Measurements from ENCODE around the gene IFT27. TPM values are rescaled to one million over a fixed set of nuclear protein-coding genes. Genes with fewer than 3 reads are reported as not detected.

IFT27 gene
- total RNA-seq, 6 experiments from 2014 or later: 14.4 to 22.0 (median 17.5) TPM

DNA sequence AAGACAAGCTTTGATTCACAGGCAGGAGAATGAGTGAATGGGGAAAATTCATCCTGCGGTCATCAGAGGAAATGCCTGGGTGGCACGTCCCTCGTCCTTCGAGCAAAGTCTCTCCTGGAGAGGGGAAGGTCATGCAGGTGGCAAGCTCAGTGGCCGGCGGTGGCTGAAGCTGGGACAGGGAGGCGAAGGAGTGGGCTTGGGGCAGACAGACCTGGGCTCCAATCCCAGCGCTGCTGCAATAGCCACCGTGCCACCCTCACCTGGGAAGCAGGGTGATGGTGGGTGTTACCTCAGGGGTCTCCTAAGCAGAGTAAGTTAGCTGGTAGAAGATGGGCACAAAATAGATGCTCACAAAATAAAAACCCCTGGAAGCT is 49.9 kb downstream of the IFT27 start:
- H3K9me3 Mint-ChIP-seq: no peaks in the 10 kb centered on the region
- H3K36me3 Mint-ChIP-seq (ENCODE audit: low read depth): no peaks in the 10 kb centered on the region
- TF ChIP-seq, protein P1, sequence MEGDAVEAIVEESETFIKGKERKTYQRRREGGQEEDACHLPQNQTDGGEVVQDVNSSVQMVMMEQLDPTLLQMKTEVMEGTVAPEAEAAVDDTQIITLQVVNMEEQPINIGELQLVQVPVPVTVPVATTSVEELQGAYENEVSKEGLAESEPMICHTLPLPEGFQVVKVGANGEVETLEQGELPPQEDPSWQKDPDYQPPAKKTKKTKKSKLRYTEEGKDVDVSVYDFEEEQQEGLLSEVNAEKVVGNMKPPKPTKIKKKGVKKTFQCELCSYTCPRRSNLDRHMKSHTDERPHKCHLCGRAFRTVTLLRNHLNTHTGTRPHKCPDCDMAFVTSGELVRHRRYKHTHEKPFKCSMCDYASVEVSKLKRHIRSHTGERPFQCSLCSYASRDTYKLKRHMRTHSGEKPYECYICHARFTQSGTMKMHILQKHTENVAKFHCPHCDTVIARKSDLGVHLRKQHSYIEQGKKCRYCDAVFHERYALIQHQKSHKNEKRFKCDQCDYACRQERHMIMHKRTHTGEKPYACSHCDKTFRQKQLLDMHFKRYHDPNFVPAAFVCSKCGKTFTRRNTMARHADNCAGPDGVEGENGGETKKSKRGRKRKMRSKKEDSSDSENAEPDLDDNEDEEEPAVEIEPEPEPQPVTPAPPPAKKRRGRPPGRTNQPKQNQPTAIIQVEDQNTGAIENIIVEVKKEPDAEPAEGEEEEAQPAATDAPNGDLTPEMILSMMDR (IDR thresholded peaks at IDR 0.05): no peak
- H3K4me1 Mint-ChIP-seq (ENCODE audit: low read depth): no peaks in the 10 kb centered on the region
- no peak for DNase-seq
- no peak overlapping the region for H3K27ac Mint-ChIP-seq
- no peak overlapping the region for H3K4me3 Mint-ChIP-seq
- H3K27me3 Mint-ChIP-seq (ENCODE audit: insufficient read depth): peaks cover 33% of the 10 kb centered on the region

- H3K36me3 Mint-ChIP-seq (ENCODE audit: low read depth): no peaks in the 10 kb centered on the region
- peaks cover 38% of the 10 kb centered on the region for H3K27me3 Mint-ChIP-seq (ENCODE audit: insufficient read depth)
- no peak for DNase-seq
- no peak overlapping the region for H3K27ac Mint-ChIP-seq
- H3K4me1 Mint-ChIP-seq (ENCODE audit: low read depth): no peaks in the 10 kb centered on the region
- TF ChIP-seq, protein P1 (IDR thresholded peaks at IDR 0.05): no peak
- H3K4me3 Mint-ChIP-seq: no peak overlapping the region
- H3K9me3 Mint-ChIP-seq: no peaks in the 10 kb centered on the region
Observed at GRCh38 chr22:36725366-36726006, 50.4 kb downstream of the IFT27 start.

GRCh38 chr22:36724836-36725235 is 51.1 kb downstream of the IFT27 start:
- TF ChIP-seq, protein P1 (IDR thresholded peaks at IDR 0.05): no peak
- Mint-ChIP-seq H3K4me3 (no peak overlapping the region), H3K27me3 (ENCODE audit: insufficient read depth) (peaks cover 45% of the 10 kb centered on the region), H3K27ac (no peak overlapping the region), H3K36me3 (ENCODE audit: low read depth) (no peaks in the 10 kb centered on the region), H3K4me1 (ENCODE audit: low read depth) (no peaks in the 10 kb centered on the region), H3K9me3 (no peaks in the 10 kb centered on the region)
- no peak for DNase-seq

DNA sequence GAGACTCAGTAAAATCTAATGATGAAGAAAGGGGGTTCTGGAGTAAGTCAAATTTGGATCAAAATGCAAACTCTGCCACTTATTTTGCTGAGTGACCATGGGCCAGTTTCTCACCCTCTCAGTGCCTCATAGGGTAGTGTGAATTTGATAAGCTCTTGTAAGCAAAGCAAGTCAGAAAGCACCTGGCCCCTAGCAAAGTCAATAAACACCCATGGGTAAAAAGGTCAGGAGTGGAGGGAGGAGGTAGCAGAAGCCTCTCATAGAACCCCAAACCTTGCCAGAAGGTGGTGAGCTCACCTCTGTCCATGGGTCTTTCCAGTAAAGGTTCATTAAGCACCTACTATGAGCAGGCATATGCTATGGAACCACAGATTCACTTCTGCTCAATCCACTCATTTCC is 53.9 kb downstream of the IFT27 start:
- TF ChIP-seq, protein P1 (IDR thresholded peaks at IDR 0.05): no peak
- Mint-ChIP-seq H3K36me3 (ENCODE audit: low read depth) (no peaks in the 10 kb centered on the region), H3K27ac (no peak overlapping the region), H3K9me3 (no peaks in the 10 kb centered on the region), H3K4me1 (ENCODE audit: low read depth) (no peaks in the 10 kb centered on the region), H3K4me3 (no peak overlapping the region), H3K27me3 (ENCODE audit: insufficient read depth) (peaks cover 54% of the 10 kb centered on the region)
- no peak for DNase-seq

DNA sequence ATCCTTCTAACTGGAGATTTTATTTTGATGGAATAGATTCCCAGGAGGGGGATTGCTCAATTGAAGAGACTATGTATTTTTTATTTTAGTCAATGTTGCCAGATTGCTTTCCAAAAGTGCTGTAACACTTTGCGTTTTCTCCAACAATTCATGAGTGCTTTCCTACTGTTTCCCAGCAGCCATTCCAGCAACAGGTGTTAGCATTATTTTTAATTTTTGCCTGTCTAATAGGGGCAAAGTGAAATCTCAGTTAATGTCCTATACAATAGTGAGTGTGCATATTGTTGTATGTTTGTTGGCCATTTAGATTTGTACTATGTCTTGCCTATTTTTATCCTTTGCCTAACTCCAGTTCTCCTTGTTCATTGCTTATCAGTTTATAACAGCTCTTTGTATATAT is 60.3 kb downstream of the IFT27 start:
- DNase-seq: no peak
- Mint-ChIP-seq H3K4me3 (no peak overlapping the region), H3K9me3 (no peaks in the 10 kb centered on the region), H3K27me3 (ENCODE audit: insufficient read depth) (peaks cover 48% of the 10 kb centered on the region), H3K27ac (no peak overlapping the region), H3K4me1 (ENCODE audit: low read depth) (no peaks in the 10 kb centered on the region), H3K36me3 (ENCODE audit: low read depth) (no peaks in the 10 kb centered on the region)
- TF ChIP-seq, protein P1 (IDR thresholded peaks at IDR 0.05): no peak

DNA sequence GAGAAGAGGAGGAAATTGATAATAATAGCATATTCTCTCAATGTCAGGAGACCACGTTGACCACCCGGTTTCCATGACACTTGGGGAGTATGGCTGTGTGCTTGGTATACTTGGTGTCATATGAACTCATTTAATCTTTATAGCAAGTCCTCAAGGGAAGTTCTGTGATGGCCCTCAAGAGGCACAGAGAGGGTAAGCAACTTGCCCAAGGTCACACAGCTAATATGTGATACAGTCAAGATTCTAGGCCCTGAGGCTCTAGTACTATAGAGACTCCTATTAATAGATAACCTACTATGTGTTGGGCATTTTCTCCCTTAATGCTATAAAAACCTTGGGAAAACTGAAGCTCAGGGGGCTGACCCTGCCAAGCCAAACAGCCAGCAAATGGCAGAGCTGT is 61.8 kb downstream of the IFT27 start:
- Mint-ChIP-seq H3K27me3 (ENCODE audit: insufficient read depth) (peaks cover 45% of the 10 kb centered on the region), H3K4me1 (ENCODE audit: low read depth) (no peaks in the 10 kb centered on the region), H3K27ac (no peak overlapping the region), H3K36me3 (ENCODE audit: low read depth) (no peaks in the 10 kb centered on the region), H3K9me3 (no peaks in the 10 kb centered on the region), H3K4me3 (no peak overlapping the region)
- TF ChIP-seq, protein P1 (IDR thresholded peaks at IDR 0.05): no peak
- DNase-seq: no peak
